Smooth muscle cell of the brain vasculature (primary cell): ENCODE results near the gene DNAJA1.

Experiments
- DNase-seq: peaks from one replicate; pipeline ENCODE4 v3.0.0-alpha.2; 2012; ENCODE audit warnings: low read depth, low spot score

Gene DNAJA1

GRCh38 chr9:33025572-33026342, 684 bp downstream of the DNAJA1 start:
- DNase-seq, result no peak

GRCh38 chr9:33029231-33029786, 4.2 kb downstream of the DNAJA1 start:
- no peak for DNase-seq

- DNase-seq, result no peak
Measured at GRCh38 chr9:33030285-33030684, 5.2 kb downstream of the DNAJA1 start.

- no peak for DNase-seq
Measured at GRCh38 chr9:33032292-33032691, 7.2 kb downstream of the DNAJA1 start.

- DNase-seq, result no peak
Measured at GRCh38 chr9:33032865-33033264, 7.8 kb downstream of the DNAJA1 start.

GRCh38 chr9:33040792-33041431, 15.8 kb downstream of the DNAJA1 start:
- no peak for DNase-seq

- no peak for DNase-seq
Measured at GRCh38 chr9:33041432-33042188, 16.5 kb downstream of the DNAJA1 start.

GRCh38 chr9:33042473-33042872, 17.4 kb downstream of the DNAJA1 start:
- no peak for DNase-seq

GRCh38 chr9:33043671-33044070, 18.6 kb downstream of the DNAJA1 start:
- DNase-seq, result no peak

GRCh38 chr9:33044162-33044673, 19.1 kb downstream of the DNAJA1 start:
- DNase-seq, result peak; percentile 81

GRCh38 chr9:33044677-33045282, 19.7 kb downstream of the DNAJA1 start:
- DNase-seq, result no peak

GRCh38 chr9:33046061-33046460, 21.0 kb downstream of the DNAJA1 start:
- no peak for DNase-seq

GRCh38 chr9:33048054-33048465, 23.0 kb downstream of the DNAJA1 start:
- DNase-seq, result no peak

- DNase-seq, result no peak
Measured at GRCh38 chr9:33049680-33050361, 24.7 kb downstream of the DNAJA1 start.

- no peak for DNase-seq
Measured at GRCh38 chr9:33051144-33051543, 26.1 kb downstream of the DNAJA1 start.

- no peak for DNase-seq
Measured at GRCh38 chr9:33065157-33066076, 40.3 kb downstream of the DNAJA1 start.

GRCh38 chr9:33068991-33069390, 43.9 kb downstream of the DNAJA1 start:
- DNase-seq, result no peak

- DNase-seq, result peak; percentile 91
Measured at GRCh38 chr9:33076046-33077004, 51.3 kb downstream of the DNAJA1 start, which contains the start of gene SMU1. Gene SMU1, minus strand, starts transcription at chr9:33076674. Its CDS starts 66 bp downstream, at chr9:33076608.

GRCh38 chr9:33080534-33080933, 55.5 kb downstream of the DNAJA1 start:
- no peak for DNase-seq
